Activated T-helper 2 cell treated with anti-CD3 and anti-CD28 coated beads, Interferon-gamma antibody, Interleukin-2, Interleukin-4, amounts not matched to agents 10 μg/mL and 5 μg/mL and 100 μg/mL, durations not matched to agents 14 hours and 24 hours and 36 hours (primary cell): ENCODE data around the gene WIZ. TPM values are rescaled to one million over a fixed set of nuclear protein-coding genes. Genes with fewer than 3 reads are reported as not detected.

Source experiments
- DNase-seq: peaks from one replicate; pipeline ENCODE4 v3.0.0; 2021; ENCODE audit warnings: low spot score
- H3K27ac Mint-ChIP-seq: one replicate; pipeline ENCODE4 v1.8.0; 2021; ENCODE audit warnings: mixed read lengths
- H3K27me3 Mint-ChIP-seq: one replicate; pipeline ENCODE4 v1.8.0; 2021; ENCODE audit warnings: low read depth, mixed read lengths
- H3K36me3 Mint-ChIP-seq: one replicate; pipeline ENCODE4 v1.8.0; 2021; ENCODE audit warnings: low read depth, mixed read lengths
- H3K4me1 Mint-ChIP-seq: one replicate; pipeline ENCODE4 v1.8.0; 2021; ENCODE audit warnings: low read depth, mixed read lengths
- H3K4me3 Mint-ChIP-seq: one replicate; pipeline ENCODE4 v1.8.0; 2021; ENCODE audit warnings: low read depth, mild to moderate bottlenecking, moderate library complexity, mixed read lengths
- H3K9me3 Mint-ChIP-seq: one replicate; pipeline ENCODE4 v1.8.0; 2021; ENCODE audit warnings: mixed read lengths
- intact Hi-C: fragments of 100-400 bp; cut with micrococcal nuclease; formaldehyde crosslinking; loops from one replicate; pipeline ENCODE4 v1.15.1; 2023
- total RNA-seq: library from RNA; stranded (reverse); gene quantifications from 2 replicates; pipeline ENCODE4 v1.2.3, GENCODE V29; 2022

Gene WIZ
- total RNA-seq, 1 donor from 2014 or later = 30.1 TPM

GRCh38 chr19:15374796-15375440 lies 74.8 kb downstream of the WIZ start:
- no peak overlapping the region for H3K4me3 Mint-ChIP-seq
- H3K36me3 Mint-ChIP-seq = peaks cover 43% of the 10 kb centered on the region
- H3K9me3 Mint-ChIP-seq = no peaks in the 10 kb centered on the region
- intact Hi-C loops = loop anchor here (5.0 kb wide), 1 partner anchor 88 kb away; no protein-coding TSS in a partner anchor
- DNase-seq = no peak
- no peak overlapping the region for H3K27ac Mint-ChIP-seq
- peaks cover 16% of the 10 kb centered on the region for H3K4me1 Mint-ChIP-seq
- H3K27me3 Mint-ChIP-seq = no peaks in the 10 kb centered on the region

GRCh38 chr19:15374105-15374651 lies 75.6 kb downstream of the WIZ start:
- peaks cover 16% of the 10 kb centered on the region for H3K4me1 Mint-ChIP-seq
- H3K27me3 Mint-ChIP-seq = no peaks in the 10 kb centered on the region
- no peaks in the 10 kb centered on the region for H3K9me3 Mint-ChIP-seq
- H3K4me3 Mint-ChIP-seq = no peak overlapping the region
- no peak for DNase-seq
- H3K27ac Mint-ChIP-seq = no peak overlapping the region
- intact Hi-C loops = no loop called here
- H3K36me3 Mint-ChIP-seq = peaks cover 46% of the 10 kb centered on the region

- Mint-ChIP-seq H3K27ac (no peak overlapping the region), H3K4me1 (peaks cover 16% of the 10 kb centered on the region), H3K36me3 (peaks cover 50% of the 10 kb centered on the region), H3K27me3 (no peaks in the 10 kb centered on the region), H3K9me3 (no peaks in the 10 kb centered on the region), H3K4me3 (no peak overlapping the region)
- no peak for DNase-seq
- intact Hi-C loops = no loop called here
Observed at GRCh38 chr19:15373644-15374043, 76.1 kb downstream of the WIZ start.

- Mint-ChIP-seq H3K4me1 (peaks cover 11% of the 10 kb centered on the region), H3K4me3 (no peak overlapping the region), H3K27ac (no peak overlapping the region), H3K27me3 (no peaks in the 10 kb centered on the region), H3K9me3 (no peaks in the 10 kb centered on the region), H3K36me3 (peaks cover 50% of the 10 kb centered on the region)
- intact Hi-C loops = no loop called here
- DNase-seq = no peak
Observed at GRCh38 chr19:15372891-15373301, 76.9 kb downstream of the WIZ start.

GRCh38 chr19:15372470-15372869 lies 77.3 kb downstream of the WIZ start:
- no peaks in the 10 kb centered on the region for H3K27me3 Mint-ChIP-seq
- H3K36me3 Mint-ChIP-seq = peaks cover 53% of the 10 kb centered on the region
- H3K4me1 Mint-ChIP-seq = peaks cover 7% of the 10 kb centered on the region
- H3K9me3 Mint-ChIP-seq = no peaks in the 10 kb centered on the region
- intact Hi-C loops = no loop called here
- DNase-seq = no peak
- no peak overlapping the region for H3K4me3 Mint-ChIP-seq
- H3K27ac Mint-ChIP-seq = peak overlapping the region; percentile 55

GRCh38 chr19:15371786-15372380 lies 77.9 kb downstream of the WIZ start:
- Mint-ChIP-seq H3K9me3 (no peaks in the 10 kb centered on the region), H3K27me3 (no peaks in the 10 kb centered on the region), H3K27ac (peak overlapping the region; percentile 22), H3K4me3 (no peak overlapping the region), H3K36me3 (peaks cover 54% of the 10 kb centered on the region), H3K4me1 (peaks cover 4% of the 10 kb centered on the region)
- intact Hi-C loops = no loop called here
- DNase-seq = no peak

GRCh38 chr19:15371119-15371518 lies 78.6 kb downstream of the WIZ start:
- H3K4me3 Mint-ChIP-seq = no peak overlapping the region
- DNase-seq = no peak
- no peaks in the 10 kb centered on the region for H3K9me3 Mint-ChIP-seq
- no peaks in the 10 kb centered on the region for H3K4me1 Mint-ChIP-seq
- H3K36me3 Mint-ChIP-seq = peaks cover 54% of the 10 kb centered on the region
- H3K27me3 Mint-ChIP-seq = no peaks in the 10 kb centered on the region
- intact Hi-C loops = no loop called here
- H3K27ac Mint-ChIP-seq = no peak overlapping the region

Other genes with a start within 250 kb of the WIZ start
- gene NOTCH3, start 249.0 kb downstream of the WIZ start, total RNA-seq = not detected in 2 replicates
- gene EPHX3, start 217.5 kb downstream of the WIZ start, total RNA-seq = 0.16 TPM in 1 of 2 replicates, not detected in the other
- gene BRD4, start 117.4 kb downstream of the WIZ start, total RNA-seq = 104 and 108 TPM in 2 replicates
- gene AKAP8, start 70.2 kb downstream of the WIZ start, total RNA-seq = 56.0 and 62.1 TPM in 2 replicates
- gene AKAP8L, start 31.0 kb downstream of the WIZ start, total RNA-seq = 76.6 and 87.4 TPM in 2 replicates
- 107 TPM in 2 replicates for gene RASAL3, start 14.6 kb upstream of the WIZ start, total RNA-seq
- gene PGLYRP2, start 29.5 kb upstream of the WIZ start, total RNA-seq = not detected in 2 replicates
- 0.14 TPM in 2 replicates for gene CYP4F22, start 58.6 kb upstream of the WIZ start, total RNA-seq
- gene CYP4F8, start 165.3 kb upstream of the WIZ start, total RNA-seq = not detected in 2 replicates
- gene CYP4F3, start 190.9 kb upstream of the WIZ start, total RNA-seq = 0.09 and 0.14 TPM in 2 replicates
- gene CYP4F12, start 223.1 kb upstream of the WIZ start, total RNA-seq = not detected in 2 replicates